ENCODE data around the gene MAP3K13.

DNA sequence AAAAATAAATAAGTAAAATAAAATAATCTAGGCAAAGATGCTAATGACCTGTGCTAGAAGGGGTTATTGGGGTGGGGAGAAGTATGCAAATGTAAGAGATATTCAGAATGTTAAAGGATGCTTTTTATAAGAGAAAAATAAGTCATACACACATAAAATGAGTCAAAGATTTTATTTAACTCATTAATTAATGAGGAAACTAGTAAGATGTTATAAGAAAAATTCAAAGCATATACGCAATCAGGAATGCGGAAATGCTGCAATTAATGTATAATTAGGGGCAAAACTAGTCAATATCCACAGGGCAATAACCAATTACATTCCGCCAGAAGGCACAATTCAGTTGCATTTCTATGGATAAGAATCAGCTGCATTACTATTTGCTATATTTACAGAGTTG is 30.1 kb downstream of the MAP3K13 start:
- TF ChIP-seq EZH2 (IDR thresholded peaks at IDR 0.05) (no peak), POLR2AphosphoS5 (IDR thresholded peaks at IDR 0.05; ENCODE audit: borderline replicate concordance, low read depth, low read length) (no peak), FOXP2 (optimal IDR thresholded peaks at IDR 0.05; ENCODE audit: control extremely low read depth, extremely low read length, insufficient read depth) (no peak)
